H1 (cell line): Measurements from ENCODE around the gene SCAND1. TPM values are rescaled to one million over a fixed set of nuclear protein-coding genes. Genes with fewer than 3 reads are reported as not detected.

Experiments used
- CBX8 ChIP-seq: fragments of 300-800, 300-1000 bp; sonication (generic); IDR thresholded peaks from 2 replicates; pipeline ENCODE4 v1.7.1; 2016; ENCODE audit warnings: low read depth, low read length, borderline replicate concordance
- ZNF274 ChIP-seq: IDR thresholded peaks from 2 replicates; pipeline ENCODE4 v1.7.0; 2012; ENCODE audit warnings: low read length, borderline replicate concordance; ENCODE audit errors: extremely low read depth
- polyA plus RNA-seq, 7 experiments: library from polyadenylated mRNA; depleted of rRNA in 3 of 7; stranded (reverse) in 5 of 7; unstranded in 2 of 7; fragments of >200 nt in 5 of 7; fragments of 200-250 nt in 2 of 7; gene quantifications; 1 replicate in 5 of 7; 2 replicates in 1 of 7; 4 replicates in 1 of 7; pipeline versions ENCODE4 v1.2.1 to v1.2.3, GENCODE V29; 2011 to 2013; ENCODE audit warnings: missing spikeins in 2 of 7, mixed read lengths in 2 of 7
- total RNA-seq: library from RNA; stranded (reverse); fragmentation: NEBNext Ultra II Directional; extraction: Animal tissue kit (Norgen Biotek cat#: 25700); gene quantifications from 2 replicates; pipeline ENCODE4 v1.2.1, GENCODE V29; 2021

The SCAND1 gene
- total and polyA plus RNA-seq, 2 of the 8 experiments (the other 6 are each of a cell fraction or from before 2014, with no cell fraction given): 73.1 to 83.7 TPM

DNA sequence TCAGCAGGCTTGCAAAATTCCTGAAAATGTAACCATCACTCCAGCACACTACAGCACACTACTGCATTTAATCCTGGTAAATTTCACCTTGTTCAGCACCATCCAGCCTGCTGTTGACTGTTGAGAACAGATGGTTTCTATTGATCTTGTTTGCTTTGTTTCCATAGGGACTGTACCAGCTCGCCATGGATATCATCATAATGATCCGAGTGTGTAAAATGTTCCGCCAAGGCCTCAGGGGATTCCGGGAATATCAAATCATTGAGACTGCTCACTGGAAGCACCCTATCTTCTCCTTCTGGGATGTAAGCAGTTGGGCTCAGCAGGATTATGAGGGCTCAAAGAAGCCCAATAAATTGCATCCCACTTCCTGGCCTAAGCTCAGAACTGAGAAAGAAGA, 18.2 kb upstream of the SCAND1 start (continued):
- TF ChIP-seq CBX8 (no peak), ZNF274 (no peak)
